Measurements from ENCODE around the gene LAMP1.
A peak's percentile ranks its signal among the peaks of the same experiment; 100 is the strongest.
"Not testable (repeated sequence)": the region's sequence is repeated elsewhere in the genome, so short reads cannot be mapped to it uniquely, and the experiment has no call there.

Gene LAMP1

DNA sequence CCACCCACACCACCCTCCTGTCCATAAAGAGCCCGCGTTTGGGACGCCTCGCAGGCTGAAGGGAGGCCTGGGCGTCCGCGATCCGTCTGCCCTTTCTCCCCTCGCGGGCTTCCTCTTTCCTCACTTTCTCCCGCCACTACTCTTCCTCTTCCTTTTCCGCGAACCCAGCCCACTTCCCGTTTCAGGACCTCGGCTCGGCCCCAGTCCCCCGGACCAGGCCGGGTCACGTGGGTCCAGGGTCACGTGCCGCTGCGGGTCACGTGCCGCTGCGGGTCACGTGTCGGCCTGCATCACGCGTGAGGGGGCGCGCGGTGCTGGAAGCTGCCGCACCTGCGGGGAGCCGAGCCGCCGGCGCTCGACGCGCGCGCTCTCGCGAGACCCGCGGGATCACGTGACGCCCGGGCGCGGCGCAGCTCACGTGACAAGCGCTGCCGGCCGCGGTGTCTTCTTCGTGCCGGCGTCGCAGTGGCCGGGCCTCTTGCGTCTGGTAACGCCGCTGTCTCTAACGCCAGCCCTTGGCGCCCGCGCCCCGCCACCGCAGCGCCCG, at the start of gene LAMP1:
LAMP1 (plus strand) TSS at position 417 of the 547 bp plus-strand sequence. CDS start 196 bp downstream, outside the sequence.
- peak; percentile 96 for DNase-seq (ENCODE audit: low read depth)

DNA sequence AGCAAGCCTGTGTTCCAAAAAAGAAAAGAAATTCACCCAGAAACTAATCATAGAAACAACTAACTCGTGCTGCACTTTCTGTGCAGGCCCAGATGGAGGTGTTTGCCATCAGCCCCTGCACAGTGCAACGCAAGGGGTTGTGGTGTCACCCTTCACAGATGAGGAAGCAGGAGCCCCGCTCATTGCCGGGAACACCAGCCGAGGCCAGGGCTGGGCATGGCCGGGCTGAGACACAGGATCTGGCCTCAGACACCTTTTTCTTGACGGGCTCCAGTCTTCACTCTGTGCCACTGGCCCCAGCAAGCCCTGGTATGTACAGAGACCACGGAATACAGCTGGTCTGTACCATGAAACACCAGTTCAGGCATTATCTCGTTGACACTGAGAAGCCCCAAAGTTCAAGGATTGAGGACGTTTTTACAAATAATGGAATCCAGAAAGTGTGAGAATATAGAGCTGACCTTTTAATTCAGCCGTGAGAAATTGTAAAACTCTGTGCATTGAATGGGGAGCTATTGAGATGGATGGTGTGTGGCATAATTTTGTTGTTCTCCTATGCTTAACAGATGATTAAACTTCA, 44.4 kb upstream of the LAMP1 start:
- no peak for DNase-seq (ENCODE audit: low read depth)

GRCh38 chr13:113257908-113258307, 39.1 kb upstream of the LAMP1 start:
- not testable (repeated sequence) for DNase-seq (ENCODE audit: low read depth)

- DNase-seq (ENCODE audit: low read depth) = no peak
These were observed 38.6 kb upstream of the LAMP1 start for GRCh38 chr13:113258321-113259054.

- DNase-seq (ENCODE audit: low read depth) = no peak
These were observed 36.0 kb upstream of the LAMP1 start for GRCh38 chr13:113260996-113261395.

DNA sequence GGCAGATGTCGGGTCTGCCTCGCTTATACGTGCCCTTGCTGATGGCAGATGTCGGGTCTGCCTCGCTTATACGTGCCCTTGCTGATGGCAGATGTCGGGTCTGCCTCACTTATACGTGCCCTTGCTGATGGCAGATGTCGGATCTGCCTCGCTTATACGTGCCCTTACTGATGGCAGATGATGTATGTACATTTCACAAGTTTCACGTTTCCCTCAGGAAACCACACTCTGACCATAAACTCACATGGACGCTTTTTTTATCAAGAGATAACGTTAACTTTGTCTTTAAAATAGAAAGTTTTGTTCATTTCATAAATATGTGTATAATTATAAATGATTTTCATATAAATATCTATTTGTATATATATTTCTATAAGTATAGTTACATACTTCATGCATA, 34.0 kb upstream of the LAMP1 start:
- DNase-seq (ENCODE audit: low read depth) = not testable (repeated sequence)

- DNase-seq (ENCODE audit: low read depth) = no peak
These were observed 29.2 kb upstream of the LAMP1 start for GRCh38 chr13:113267642-113268405.

- no peak for DNase-seq (ENCODE audit: low read depth)
These were observed 25.0 kb upstream of the LAMP1 start for GRCh38 chr13:113272031-113272430.

DNA sequence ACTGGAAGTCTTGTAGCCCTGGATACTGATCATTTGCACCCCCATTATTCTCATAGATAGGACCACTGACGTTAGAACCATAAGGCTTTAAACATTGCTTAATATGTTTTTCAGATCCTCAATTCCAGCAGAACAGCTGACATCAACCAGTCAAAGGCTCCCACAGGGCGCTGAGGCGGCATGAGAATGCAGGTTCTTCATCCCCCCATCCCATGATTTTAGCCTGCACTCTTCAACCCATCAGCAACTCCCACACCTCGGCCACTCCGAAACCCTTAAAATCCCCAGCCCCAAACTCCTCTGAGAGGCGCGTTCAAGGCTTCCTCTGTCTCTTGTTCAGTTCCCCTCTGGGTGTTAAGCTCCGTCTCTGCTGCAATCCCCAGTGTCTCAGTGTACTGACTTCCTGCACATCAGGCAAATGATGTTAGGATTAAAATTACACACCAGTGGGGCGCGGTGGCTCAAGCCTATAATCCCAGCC, 24.3 kb upstream of the LAMP1 start:
- no peak for DNase-seq (ENCODE audit: low read depth)

- no peak for DNase-seq (ENCODE audit: low read depth)
These were observed 23.7 kb upstream of the LAMP1 start for GRCh38 chr13:113273321-113273720.

DNA sequence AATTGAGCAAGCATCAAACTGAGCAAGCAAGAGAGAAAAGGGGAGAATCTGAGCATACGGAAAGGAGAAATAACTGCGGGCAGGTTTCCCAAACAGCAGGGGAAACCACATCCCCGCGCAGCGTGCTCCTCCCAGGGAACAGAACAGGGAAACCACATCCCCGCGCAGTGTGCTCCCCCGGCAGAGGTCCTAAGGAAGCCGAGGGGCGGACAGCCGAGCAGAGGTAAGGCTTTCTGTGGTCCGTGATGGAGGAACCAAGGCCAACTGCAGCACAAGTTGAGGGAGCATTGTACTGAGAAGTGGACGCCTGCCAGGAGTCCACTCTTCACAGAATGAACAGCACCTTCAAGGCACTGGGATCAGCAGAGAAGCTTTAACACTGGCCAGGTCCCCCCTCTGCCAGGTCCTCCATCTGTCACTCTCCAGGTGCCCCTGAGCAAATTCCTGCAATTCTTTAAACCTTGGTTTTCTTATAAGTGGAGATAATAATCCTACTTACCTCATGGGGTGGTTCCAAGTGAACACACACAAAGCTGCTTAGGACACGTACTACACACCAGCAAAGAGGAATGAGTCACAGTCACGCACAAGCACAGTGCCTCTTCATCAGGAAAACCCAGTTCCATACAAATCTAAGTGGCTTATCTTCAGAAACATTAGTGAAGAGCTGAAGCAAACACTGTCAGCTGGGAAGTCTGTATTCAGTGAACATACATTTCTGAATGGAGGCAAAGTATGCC, 23.0 kb upstream of the LAMP1 start:
- no peak for DNase-seq (ENCODE audit: low read depth)

GRCh38 chr13:113274721-113275120, 22.3 kb upstream of the LAMP1 start:
- no peak for DNase-seq (ENCODE audit: low read depth)

DNA sequence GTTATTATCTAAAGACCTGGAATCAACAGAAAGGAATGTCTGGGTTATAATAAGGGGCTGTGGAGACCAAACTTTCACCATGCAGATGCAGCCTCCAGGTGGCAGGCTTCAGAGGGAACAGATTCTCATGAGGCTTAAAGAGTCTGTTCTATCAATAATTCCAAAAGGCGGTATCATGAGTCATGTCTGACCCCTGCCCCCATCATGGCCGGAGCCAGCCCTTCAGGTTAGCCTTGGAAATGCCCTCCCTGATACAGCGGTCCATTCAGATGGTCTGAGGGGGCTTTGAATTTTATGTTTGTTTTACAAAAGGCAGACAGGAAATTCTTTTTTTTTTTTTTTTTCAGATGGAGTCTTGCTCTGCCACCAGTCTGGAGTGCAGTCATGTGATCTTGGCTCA, 21.7 kb upstream of the LAMP1 start:
- DNase-seq (ENCODE audit: low read depth) = peak; percentile 32

DNA sequence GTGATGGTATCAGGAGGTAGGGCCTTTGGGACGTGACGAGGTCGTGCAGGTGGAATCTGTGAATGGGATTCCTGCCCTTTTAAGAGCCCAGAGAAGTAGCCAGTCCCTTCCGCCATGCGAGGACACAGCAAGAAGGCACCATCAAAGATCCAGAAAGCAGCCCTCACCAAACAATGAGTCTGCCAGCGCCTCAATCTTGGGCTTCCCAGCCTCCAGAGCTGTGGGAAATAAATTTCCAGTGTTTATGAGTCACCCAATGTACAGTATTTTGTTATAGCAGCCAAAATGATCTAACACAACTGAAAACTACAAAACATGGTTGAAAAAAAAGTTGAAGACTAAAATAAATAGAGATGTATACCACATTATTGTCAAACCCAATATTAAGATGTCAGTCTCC, 16.9 kb upstream of the LAMP1 start:
- DNase-seq (ENCODE audit: low read depth) = no peak

DNA sequence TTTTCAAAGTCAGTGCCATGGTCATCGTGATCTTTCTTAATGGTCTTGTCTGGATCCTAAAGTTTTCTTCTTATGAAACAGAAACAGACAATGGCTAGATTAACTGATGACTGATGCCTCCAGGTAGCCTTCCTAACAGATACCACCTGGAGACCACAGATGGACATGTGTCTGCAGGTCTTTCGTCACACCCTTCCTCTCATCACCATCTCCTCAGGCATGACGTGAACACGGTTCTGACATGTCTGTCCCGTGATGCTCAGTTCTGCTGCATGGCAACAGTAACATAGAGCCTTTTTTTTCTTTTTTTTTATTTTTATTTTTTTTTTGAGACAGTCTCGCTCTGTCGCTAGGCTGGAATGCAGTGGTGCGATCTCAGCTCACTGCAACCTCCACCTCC, 13.1 kb upstream of the LAMP1 start:
- no peak for DNase-seq (ENCODE audit: low read depth)

GRCh38 chr13:113288880-113289279, 8.2 kb upstream of the LAMP1 start:
- no peak for DNase-seq (ENCODE audit: low read depth)

- no peak for DNase-seq (ENCODE audit: low read depth)
These were observed 5.9 kb upstream of the LAMP1 start for GRCh38 chr13:113291129-113291528.

GRCh38 chr13:113292021-113292862, 4.8 kb upstream of the LAMP1 start:
- DNase-seq (ENCODE audit: low read depth) = no peak

- DNase-seq (ENCODE audit: low read depth) = no peak
These were observed 3.4 kb upstream of the LAMP1 start for GRCh38 chr13:113293686-113294085.

DNA sequence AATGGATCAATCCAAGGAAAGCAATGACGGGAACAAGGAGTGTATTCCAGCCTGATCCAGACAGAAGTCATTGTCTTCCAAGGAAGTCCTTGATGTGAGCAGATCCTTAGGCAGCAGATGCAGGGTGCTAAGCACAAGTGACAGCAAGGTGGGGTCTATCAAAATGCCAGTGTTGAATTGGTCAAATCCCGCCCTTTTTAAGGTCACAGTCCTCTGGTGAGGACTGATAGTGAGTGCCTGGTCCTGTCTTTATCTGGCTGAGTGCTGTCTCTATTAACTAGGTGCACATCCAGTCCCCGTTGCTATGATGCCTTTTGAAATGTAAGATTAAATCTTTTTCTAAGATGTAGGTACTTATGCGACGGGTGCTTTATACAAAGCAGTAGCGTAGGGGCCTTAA, 1.3 kb upstream of the LAMP1 start:
- no peak for DNase-seq (ENCODE audit: low read depth)

Data from GM04504 (cell line).